ENCODE results near the gene VSX1.

DNA sequence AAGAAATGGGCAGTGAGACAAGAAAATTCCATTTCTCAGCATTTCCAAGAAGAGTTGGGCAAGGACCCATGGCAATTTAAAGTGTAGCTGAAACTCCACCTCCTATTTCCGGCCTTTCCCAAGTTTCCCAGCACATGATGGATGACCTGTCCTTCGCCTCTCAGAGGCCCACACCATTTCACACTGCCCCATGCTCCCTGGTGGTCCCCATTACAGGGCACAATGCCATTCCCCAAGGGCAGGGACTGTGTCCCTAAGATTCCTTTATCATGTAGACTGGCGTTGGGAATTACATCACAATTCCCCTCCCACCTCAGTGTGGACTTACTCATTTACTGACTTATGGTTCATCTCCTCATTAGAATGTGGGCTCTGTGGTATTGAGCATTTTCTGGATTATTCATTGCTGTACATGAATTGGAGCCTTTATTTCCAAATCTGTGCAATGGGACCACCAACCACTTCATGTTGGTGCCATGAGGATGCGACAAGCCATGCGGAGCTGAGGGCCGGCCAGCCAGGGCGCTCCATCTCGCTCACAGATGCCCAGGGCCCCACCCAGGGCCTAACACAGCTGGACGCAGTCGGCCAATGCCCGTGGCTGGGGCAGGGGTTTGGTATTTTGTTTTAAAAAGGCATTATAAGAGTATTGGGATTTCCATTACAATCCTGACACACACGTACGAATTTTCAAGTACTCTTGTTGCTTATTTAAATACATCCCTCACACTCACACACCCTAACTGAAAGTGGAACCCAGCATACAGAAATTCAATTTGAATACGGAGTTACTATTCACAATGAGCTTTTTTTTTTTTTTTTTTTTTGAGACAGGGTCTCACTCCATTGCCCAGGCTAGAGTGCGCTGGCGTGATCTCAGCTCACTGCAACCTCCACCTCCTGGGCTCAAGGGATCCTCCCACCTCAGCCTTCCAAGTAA, 29.4 kb downstream of the VSX1 start:
- TF ChIP-seq, protein P1, sequence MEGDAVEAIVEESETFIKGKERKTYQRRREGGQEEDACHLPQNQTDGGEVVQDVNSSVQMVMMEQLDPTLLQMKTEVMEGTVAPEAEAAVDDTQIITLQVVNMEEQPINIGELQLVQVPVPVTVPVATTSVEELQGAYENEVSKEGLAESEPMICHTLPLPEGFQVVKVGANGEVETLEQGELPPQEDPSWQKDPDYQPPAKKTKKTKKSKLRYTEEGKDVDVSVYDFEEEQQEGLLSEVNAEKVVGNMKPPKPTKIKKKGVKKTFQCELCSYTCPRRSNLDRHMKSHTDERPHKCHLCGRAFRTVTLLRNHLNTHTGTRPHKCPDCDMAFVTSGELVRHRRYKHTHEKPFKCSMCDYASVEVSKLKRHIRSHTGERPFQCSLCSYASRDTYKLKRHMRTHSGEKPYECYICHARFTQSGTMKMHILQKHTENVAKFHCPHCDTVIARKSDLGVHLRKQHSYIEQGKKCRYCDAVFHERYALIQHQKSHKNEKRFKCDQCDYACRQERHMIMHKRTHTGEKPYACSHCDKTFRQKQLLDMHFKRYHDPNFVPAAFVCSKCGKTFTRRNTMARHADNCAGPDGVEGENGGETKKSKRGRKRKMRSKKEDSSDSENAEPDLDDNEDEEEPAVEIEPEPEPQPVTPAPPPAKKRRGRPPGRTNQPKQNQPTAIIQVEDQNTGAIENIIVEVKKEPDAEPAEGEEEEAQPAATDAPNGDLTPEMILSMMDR (optimal IDR thresholded peaks at IDR 0.05 in 1 of 3, IDR thresholded peaks at IDR 0.05 in 1 of 3, conservative IDR thresholded peaks at IDR 0.05 in 1 of 3; ENCODE audit: extremely low read depth in 1 of 3, insufficient read depth in 2 of 3, low read length in 3 of 3) = no peak
- no peak for TF ChIP-seq EZH2 (IDR thresholded peaks at IDR 0.05; ENCODE audit: low read length)
